Measurements from ENCODE around the gene IQCF2. TPM values are rescaled to one million over a fixed set of nuclear protein-coding genes. Genes with fewer than 3 reads are reported as not detected.
"Not testable (repeated sequence)": the region's sequence is repeated elsewhere in the genome, so short reads cannot be mapped to it uniquely, and the experiment has no call there.

IQCF2 gene
- total and polyA plus RNA-seq, 2 donors (not counting 1 experiment from before 2014, with no cell fraction given) = not detected

DNA sequence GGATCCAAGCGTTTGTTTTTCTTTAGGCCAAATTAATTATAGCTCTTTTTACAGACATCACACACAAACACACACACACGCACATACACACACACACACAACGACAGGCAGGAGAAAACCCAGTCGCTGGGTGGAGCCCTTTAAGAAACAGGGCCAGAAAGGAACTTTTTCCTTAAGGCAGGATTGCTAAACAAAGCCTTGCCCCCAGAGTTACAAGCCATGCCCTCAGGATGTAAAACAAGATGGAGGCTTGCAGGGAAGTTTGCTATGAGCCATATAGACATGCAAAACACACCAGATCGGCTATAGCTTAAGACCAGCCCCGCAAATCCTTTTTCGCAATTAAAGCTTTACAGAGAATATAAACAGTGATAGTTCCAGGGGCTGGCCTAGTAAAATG lies 16.3 kb upstream of the IQCF2 start:
- Histone ChIP-seq H2AFZ (ENCODE audit: insufficient read depth, low read depth, low read length, poor library complexity, severe bottlenecking) (no peak overlapping the region), H3K36me3 (replicated peaks in 1 of 2; ENCODE audit: control extremely low read depth in 1 of 2, control insufficient read depth in 1 of 2, extremely low read depth in 1 of 2, insufficient read depth in 2 of 2, low read length in 1 of 2) (no peaks in the 10 kb centered on the region), H4K20me1 (ENCODE audit: control insufficient read depth, insufficient read depth, low read length, poor library complexity, severe bottlenecking) (no peaks in the 10 kb centered on the region), H3K9me3 (ENCODE audit: control extremely low read depth in 1 of 3, control insufficient read depth in 2 of 3, insufficient read depth in 1 of 3, low read length in 2 of 3) (peaks cover 7 to 11% (median 9%) of the 10 kb centered on the region in 3 donors), H3K9ac (ENCODE audit: low read length) (no peak overlapping the region), H3K27me3 (replicated peaks in 1 of 4; ENCODE audit: control extremely low read depth in 1 of 4, control insufficient read depth in 3 of 4, insufficient read depth in 4 of 4, low read length in 3 of 4) (peaks cover 0 to 16% (median 6%) of the 10 kb centered on the region in 4 experiments), H3K4me1 (ENCODE audit: control insufficient read depth in 2 of 2, insufficient read depth in 2 of 2, low read length in 2 of 2) (no peaks in the 10 kb centered on the region), H3K27ac (ENCODE audit: low read length in 2 of 2) (no peak overlapping the region), H3K4me2 (replicated peaks; ENCODE audit: low read depth, low read length, poor library complexity, severe bottlenecking) (no peak overlapping the region), H3K79me2 (ENCODE audit: control insufficient read depth, insufficient read depth, low read length) (no peaks in the 10 kb centered on the region), H3K4me3 (ENCODE audit: control extremely low read depth in 1 of 5, extremely low read depth in 1 of 5, insufficient read depth in 1 of 5, low read depth in 2 of 5, low read length in 4 of 5) (no peak overlapping the region)
- no peak for TF ChIP-seq EZH2 (IDR thresholded peaks at IDR 0.05; ENCODE audit: borderline replicate concordance, insufficient read depth, low read depth, low read length, poor library complexity, severe bottlenecking)
- TF ChIP-seq, protein P1, sequence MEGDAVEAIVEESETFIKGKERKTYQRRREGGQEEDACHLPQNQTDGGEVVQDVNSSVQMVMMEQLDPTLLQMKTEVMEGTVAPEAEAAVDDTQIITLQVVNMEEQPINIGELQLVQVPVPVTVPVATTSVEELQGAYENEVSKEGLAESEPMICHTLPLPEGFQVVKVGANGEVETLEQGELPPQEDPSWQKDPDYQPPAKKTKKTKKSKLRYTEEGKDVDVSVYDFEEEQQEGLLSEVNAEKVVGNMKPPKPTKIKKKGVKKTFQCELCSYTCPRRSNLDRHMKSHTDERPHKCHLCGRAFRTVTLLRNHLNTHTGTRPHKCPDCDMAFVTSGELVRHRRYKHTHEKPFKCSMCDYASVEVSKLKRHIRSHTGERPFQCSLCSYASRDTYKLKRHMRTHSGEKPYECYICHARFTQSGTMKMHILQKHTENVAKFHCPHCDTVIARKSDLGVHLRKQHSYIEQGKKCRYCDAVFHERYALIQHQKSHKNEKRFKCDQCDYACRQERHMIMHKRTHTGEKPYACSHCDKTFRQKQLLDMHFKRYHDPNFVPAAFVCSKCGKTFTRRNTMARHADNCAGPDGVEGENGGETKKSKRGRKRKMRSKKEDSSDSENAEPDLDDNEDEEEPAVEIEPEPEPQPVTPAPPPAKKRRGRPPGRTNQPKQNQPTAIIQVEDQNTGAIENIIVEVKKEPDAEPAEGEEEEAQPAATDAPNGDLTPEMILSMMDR (IDR thresholded peaks at IDR 0.05) = no peak
- CTCF ChIA-PET = no interaction called here
- H3K27ac Mint-ChIP-seq = no peak overlapping the region
- WGBS (ENCODE audit: insufficient coverage) = 96% methylated on average over 6 of the region's 7 CpGs
- intact Hi-C loops (cut with micrococcal nuclease) = no loop called here
- no peaks in the 10 kb centered on the region for H3K9me3 Mint-ChIP-seq (ENCODE audit: insufficient read depth)
- ATAC-seq (ENCODE audit: low read depth) = no peak
- POLR2A ChIA-PET = no interaction called here
- DNase-seq = no peak
- peaks cover 26% of the 10 kb centered on the region for H3K27me3 Mint-ChIP-seq
- no peak overlapping the region for H3K4me3 Mint-ChIP-seq
- no peaks in the 10 kb centered on the region for H3K4me1 Mint-ChIP-seq

DNA sequence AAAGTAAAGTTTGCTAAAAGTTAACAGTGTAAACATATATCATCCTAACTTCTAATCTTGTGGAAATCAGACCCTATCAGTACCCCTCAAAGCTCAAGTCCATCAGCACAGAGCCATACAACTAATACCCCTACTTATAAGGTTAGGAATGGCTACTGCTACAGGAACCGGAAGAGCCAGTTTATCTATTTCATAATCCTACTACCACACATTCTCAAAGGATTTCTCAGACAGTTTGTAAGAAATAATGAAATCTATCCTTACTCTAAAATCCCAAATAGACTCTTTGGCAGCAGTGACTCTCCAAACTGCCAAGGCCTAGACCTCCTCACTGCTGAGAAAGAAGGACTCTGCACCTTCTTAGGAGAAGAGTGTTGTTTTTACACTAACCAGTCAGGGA lies 6.0 kb upstream of the IQCF2 start:
- WGBS (ENCODE audit: insufficient coverage) = no CpG with 5 or more reads among the region's 1 CpG
- H3K27me3 Mint-ChIP-seq = peaks cover 31% of the 10 kb centered on the region
- ATAC-seq (ENCODE audit: low read depth); H3K4me3 Mint-ChIP-seq; H3K79me2 ChIP-seq (ENCODE audit: control insufficient read depth, insufficient read depth, low read length); POLR2A ChIA-PET; H2AFZ ChIP-seq (ENCODE audit: insufficient read depth, low read depth, low read length, poor library complexity, severe bottlenecking); H4K20me1 ChIP-seq (ENCODE audit: control insufficient read depth, insufficient read depth, low read length, poor library complexity, severe bottlenecking); H3K36me3 ChIP-seq (replicated peaks in 1 of 2; ENCODE audit: control extremely low read depth in 1 of 2, control insufficient read depth in 1 of 2, extremely low read depth in 1 of 2, insufficient read depth in 2 of 2, low read length in 1 of 2); H3K27me3 ChIP-seq (replicated peaks in 1 of 4; ENCODE audit: control extremely low read depth in 1 of 4, control insufficient read depth in 3 of 4, insufficient read depth in 4 of 4, low read length in 3 of 4); H3K4me2 ChIP-seq (replicated peaks; ENCODE audit: low read depth, low read length, poor library complexity, severe bottlenecking); H3K9me3 Mint-ChIP-seq (ENCODE audit: insufficient read depth); H3K4me1 ChIP-seq (ENCODE audit: control insufficient read depth in 2 of 2, insufficient read depth in 2 of 2, low read length in 2 of 2); H3K4me1 Mint-ChIP-seq; H3K27ac Mint-ChIP-seq; H3K9me3 ChIP-seq (ENCODE audit: control extremely low read depth in 1 of 3, control insufficient read depth in 2 of 3, insufficient read depth in 1 of 3, low read length in 2 of 3); intact Hi-C loops (cut with micrococcal nuclease); H3K27ac ChIP-seq (ENCODE audit: low read length in 2 of 2); H3K4me3 ChIP-seq (ENCODE audit: control extremely low read depth in 1 of 5, extremely low read depth in 1 of 5, insufficient read depth in 1 of 5, low read depth in 2 of 5, low read length in 4 of 5); DNase-seq; H3K9ac ChIP-seq (ENCODE audit: low read length): not testable (repeated sequence)
- CTCF ChIA-PET = interaction anchor here (1.3 kb wide), 1 partner anchor 54 kb away, joined by 3 read pairs; no protein-coding TSS in a partner anchor
